HCT116 (cell line): ENCODE measurements around the gene GSN. TPM values are rescaled to one million over a fixed set of nuclear protein-coding genes. Genes with fewer than 3 reads are reported as not detected.

Experiments used
- ATAC-seq: fragments of 200-7000 bp; cut with Tn5 transposase; 2 replicates; pipeline ENCODE4 v1.9.1; 2020; ENCODE audit warnings: mild to moderate bottlenecking, moderate library complexity
- BruUV-seq: library from RNA; stranded (reverse); fragments of 400-500 nt; replicated peaks from 2 replicates; lab custom pipeline; 2021; lab: Mats Ljungman, UMichigan
- CTCF ChIA-PET: fragments of 300-600 bp; sonication (Branson Sonifier 250); formaldehyde crosslinking; loops from one replicate; lab custom pipeline; 2021; ENCODE audit warnings: antibody characterized with exemption; lab: Charles Lee
- POLR2A ChIA-PET: fragments of 300-600, 350-600 bp; sonication (Branson Sonifier 250); formaldehyde crosslinking; loops from one replicate; lab custom pipeline; 2021; ENCODE audit warnings: antibody characterized with exemption; lab: Charles Lee
- RAD21 ChIA-PET, 2 experiments: fragments of 300-600 bp; sonication (Branson Sonifier 250); formaldehyde crosslinking; loops; one replicate each; lab custom pipeline; 2023; ENCODE audit warnings: low total read pairs in 2 of 2; ENCODE audit not compliant: uncharacterized antibody in 2 of 2, unreplicated experiment in 2 of 2, low non-redundant PET in 1 of 2; lab: Charles Lee
- DNase-seq: peaks from one replicate; pipeline ENCODE4 v3.0.0-alpha.2; 2010; ENCODE audit warnings: low read depth, low spot score
- H2AFZ ChIP-seq: fragments of 200-600 bp; shearing (Covaris generic), sonication (generic); 2 replicates; pipeline ENCODE4 v1.6.1; 2017; ENCODE audit warnings: low read depth, mixed run types, mixed read lengths, antibody characterized with exemption, low read length; ENCODE audit not compliant: poor library complexity, severe bottlenecking
- H3K27ac ChIP-seq: 2 replicates; pipeline ENCODE4 v1.5.1; 2012; ENCODE audit warnings: low read depth, low read length
- H3K27me3 ChIP-seq: fragments of 200-600 bp; sonication (generic); 2 replicates; pipeline ENCODE4 v1.6.1; 2016; ENCODE audit warnings: mixed run types, low read length, mixed read lengths; ENCODE audit not compliant: insufficient read depth
- H3K36me3 ChIP-seq, 2 experiments: fragments of 200-500 bp in 1 of 2; fragments of 200-600 bp in 1 of 2; sonication (Bioruptor generic) in 1 of 2; sonication (generic) in 1 of 2; 2 replicates each; pipeline versions ENCODE4 v1.5.1 to v1.6.1; 2014 to 2016; ENCODE audit warnings: low read length in 2 of 2, inconsistent platforms in 1 of 2, mixed read lengths in 1 of 2, mixed run types in 1 of 2; ENCODE audit not compliant: insufficient read depth in 2 of 2, control insufficient read depth in 1 of 2
- H3K4me1 ChIP-seq, 2 experiments: fragments of 200-600 bp in 1 of 2; sonication (generic) in 1 of 2; 2 replicates each; pipeline versions ENCODE4 v1.5.1 to v1.6.1; 2012 to 2017; ENCODE audit warnings: low read length in 2 of 2, inconsistent platforms in 1 of 2, mild to moderate bottlenecking in 1 of 2, mixed read lengths in 1 of 2, mixed run types in 1 of 2, moderate library complexity in 1 of 2; ENCODE audit not compliant: insufficient read depth in 2 of 2, control insufficient read depth in 1 of 2
- H3K4me2 ChIP-seq: fragments of 200-600 bp; sonication (generic); 2 replicates; pipeline ENCODE4 v1.6.1; 2017; ENCODE audit warnings: mixed run types, low read length, mixed read lengths
- H3K4me3 ChIP-seq, 2 experiments: fragments of 200-600 bp in 1 of 2; sonication (generic) in 1 of 2; replicated peaks in 1 of 2; 2 replicates each; pipeline ENCODE4 v1.5.1; 2011 to 2016; ENCODE audit warnings: low read length in 2 of 2, control low read depth in 1 of 2, low read depth in 1 of 2, mild to moderate bottlenecking in 1 of 2, mixed read lengths in 1 of 2, mixed run types in 1 of 2
- H3K79me2 ChIP-seq: fragments of 200-600 bp; sonication (generic); 2 replicates; pipeline ENCODE4 v1.6.1; 2017; ENCODE audit warnings: mild to moderate bottlenecking, mixed run types, low read length, moderate library complexity, mixed read lengths; ENCODE audit not compliant: insufficient read depth
- H3K9ac ChIP-seq: fragments of 200-600 bp; sonication (generic); 2 replicates; pipeline ENCODE4 v1.6.1; 2016; ENCODE audit warnings: low read length, mixed read lengths
- H3K9me2 ChIP-seq: fragments of 200-600 bp; sonication (generic), shearing (Covaris generic); 2 replicates; pipeline ENCODE4 v1.6.1; 2017; ENCODE audit warnings: mixed run types, mild to moderate bottlenecking, moderate library complexity; ENCODE audit not compliant: insufficient read depth
- H3K9me3 ChIP-seq, 2 experiments: fragments of 200-500 bp in 1 of 2; fragments of 200-600 bp in 1 of 2; sonication (Bioruptor generic) in 1 of 2; sonication (generic) in 1 of 2; 2 replicates each; pipeline ENCODE4 v1.6.1; 2014 to 2017; ENCODE audit warnings: low read length in 2 of 2, mixed read lengths in 2 of 2, inconsistent platforms in 1 of 2, low read depth in 1 of 2, mild to moderate bottlenecking in 1 of 2, mixed run types in 1 of 2, moderate library complexity in 1 of 2; ENCODE audit not compliant: control insufficient read depth in 1 of 2, insufficient read depth in 1 of 2
- H4K20me1 ChIP-seq: fragments of 200-600 bp; sonication (generic), shearing (Covaris generic); 2 replicates; pipeline ENCODE4 v1.6.1; 2017; ENCODE audit warnings: mixed run types, mild to moderate bottlenecking, moderate library complexity; ENCODE audit not compliant: insufficient read depth
- ELF1 ChIP-seq: IDR thresholded peaks from 2 replicates; pipeline ENCODE4 v1.6.1; 2012; ENCODE audit warnings: low read depth, borderline replicate concordance
- JUND ChIP-seq: IDR thresholded peaks from 2 replicates; pipeline ENCODE4 v1.6.1; 2012
- POLR2AphosphoS5 ChIP-seq: IDR thresholded peaks from 2 replicates; pipeline ENCODE4 v1.6.1; 2011; ENCODE audit warnings: mild to moderate bottlenecking, low read depth, low read length, moderate library complexity
- RAD21 ChIP-seq: IDR thresholded peaks from 2 replicates; pipeline ENCODE4 v1.6.1; 2012; ENCODE audit warnings: low read depth, mild to moderate bottlenecking
- SP1 ChIP-seq: IDR thresholded peaks from 2 replicates; pipeline ENCODE4 v1.6.1; 2012; ENCODE audit warnings: low read depth
- SRF ChIP-seq: IDR thresholded peaks from 2 replicates; pipeline ENCODE4 v1.6.1; 2012; ENCODE audit warnings: low read depth
- ZFX ChIP-seq: fragments of 450-650 bp; IDR thresholded peaks from 2 replicates; pipeline ENCODE4 v1.6.1; 2017
- ZNF274 ChIP-seq: fragments of 200-500 bp; sonication (Bioruptor generic); IDR thresholded peaks from 2 replicates; pipeline ENCODE4 v1.6.1; 2014; ENCODE audit warnings: mild to moderate bottlenecking, low read depth, low read length, inconsistent platforms
- intact Hi-C: fragments of 100-400 bp; cut with micrococcal nuclease; formaldehyde crosslinking; loops from 2 replicates; pipeline ENCODE4 v1.10.0; 2022
- total RNA-seq: library from RNA; stranded (reverse); gene quantifications from one replicate; pipeline ENCODE4 v1.2.1, GENCODE V29; 2021; ENCODE audit not compliant: unreplicated experiment
- TF ChIP-seq, protein P1 (sequence below): IDR thresholded peaks from 2 replicates; pipeline ENCODE4 v1.6.1; 2011; ENCODE audit warnings: mild to moderate bottlenecking, low read length, moderate library complexity; ENCODE audit not compliant: insufficient replicate concordance; ENCODE audit errors: extremely low read depth

GSN gene
- total RNA-seq, 1 experiment from 2014 or later = 71.3 TPM

GRCh38 chr9:121340676-121341392 lies 72.9 kb downstream of the GSN start:
- intact Hi-C loops = no loop called here
- TF ChIP-seq SRF (no peak), RAD21 (no peak), POLR2AphosphoS5 (no peak), SP1 (no peak), ELF1 (no peak), ZFX (no peak), JUND (no peak), ZNF274 (no peak)
- TF ChIP-seq, protein P1, sequence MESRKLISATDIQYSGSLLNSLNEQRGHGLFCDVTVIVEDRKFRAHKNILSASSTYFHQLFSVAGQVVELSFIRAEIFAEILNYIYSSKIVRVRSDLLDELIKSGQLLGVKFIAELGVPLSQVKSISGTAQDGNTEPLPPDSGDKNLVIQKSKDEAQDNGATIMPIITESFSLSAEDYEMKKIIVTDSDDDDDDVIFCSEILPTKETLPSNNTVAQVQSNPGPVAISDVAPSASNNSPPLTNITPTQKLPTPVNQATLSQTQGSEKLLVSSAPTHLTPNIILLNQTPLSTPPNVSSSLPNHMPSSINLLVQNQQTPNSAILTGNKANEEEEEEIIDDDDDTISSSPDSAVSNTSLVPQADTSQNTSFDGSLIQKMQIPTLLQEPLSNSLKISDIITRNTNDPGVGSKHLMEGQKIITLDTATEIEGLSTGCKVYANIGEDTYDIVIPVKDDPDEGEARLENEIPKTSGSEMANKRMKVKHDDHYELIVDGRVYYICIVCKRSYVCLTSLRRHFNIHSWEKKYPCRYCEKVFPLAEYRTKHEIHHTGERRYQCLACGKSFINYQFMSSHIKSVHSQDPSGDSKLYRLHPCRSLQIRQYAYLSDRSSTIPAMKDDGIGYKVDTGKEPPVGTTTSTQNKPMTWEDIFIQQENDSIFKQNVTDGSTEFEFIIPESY = no peak
- Histone ChIP-seq H3K27me3 (no peaks in the 10 kb centered on the region), H3K36me3 (no peaks in the 10 kb centered on the region), H4K20me1 (no peaks in the 10 kb centered on the region), H3K4me3 (no peak overlapping the region), H3K4me1 (no peaks in the 10 kb centered on the region), H2AFZ (no peak overlapping the region), H3K79me2 (no peaks in the 10 kb centered on the region), H3K4me2 (no peak overlapping the region), H3K27ac (no peak overlapping the region), H3K9me3 (no peaks in the 10 kb centered on the region), H3K9ac (no peak overlapping the region), H3K9me2 (no peaks in the 10 kb centered on the region)
- ChIA-PET RAD21 (no interaction called here), POLR2A (no interaction called here), CTCF (interaction anchor here (1.7 kb wide), 1 partner anchor 21 kb away, joined by 9 read pairs; no protein-coding TSS in a partner anchor)
- no peak for DNase-seq
- no peak for ATAC-seq
- TSS peak; percentile 43 for BruUV-seq
